Panc1 (cell line): ENCODE measurements around the gene FBXL16. TPM values are rescaled to one million over a fixed set of nuclear protein-coding genes. Genes with fewer than 3 reads are reported as not detected.

Source experiments
- ATAC-seq: fragments of 200-7000 bp; cut with Tn5 transposase; 2 replicates; pipeline ENCODE4 v1.9.1; 2020; ENCODE audit warnings: mild to moderate bottlenecking, moderate library complexity
- BruUV-seq: library from RNA; stranded (reverse); fragments of 400-500 nt; replicated peaks from 2 replicates; lab custom pipeline; 2021; lab: Mats Ljungman, UMichigan
- CTCF ChIA-PET: fragments of 300-600 bp; sonication (Branson Sonifier 250); formaldehyde crosslinking; loops from one replicate; lab custom pipeline; 2022; ENCODE audit warnings: antibody characterized with exemption; lab: Charles Lee
- POLR2A ChIA-PET: fragments of 300-600 bp; sonication (Branson Sonifier 250); formaldehyde crosslinking; loops from one replicate; lab custom pipeline; 2022; ENCODE audit warnings: antibody characterized with exemption; lab: Charles Lee
- DNase-seq: peaks from one replicate; pipeline ENCODE4 v3.0.0-alpha.2; 2010; ENCODE audit warnings: low read depth, low spot score
- H3K27ac ChIP-seq: 2 replicates; pipeline ENCODE4 v1.5.1; 2011; ENCODE audit warnings: mild to moderate bottlenecking, low read length, inconsistent platforms
- H3K27me3 ChIP-seq: fragments of 200-500 bp; sonication (Bioruptor generic); 2 replicates; pipeline ENCODE4 v1.6.0; 2014; ENCODE audit warnings: low read length, inconsistent platforms; ENCODE audit not compliant: control insufficient read depth, insufficient read depth
- H3K36me3 ChIP-seq: fragments of 200-500 bp; sonication (Bioruptor generic); 2 replicates; pipeline ENCODE4 v1.5.1; 2014; ENCODE audit warnings: inconsistent platforms, mild to moderate bottlenecking, low read length, moderate library complexity; ENCODE audit not compliant: control insufficient read depth, insufficient read depth
- H3K4me1 ChIP-seq: 2 replicates; pipeline ENCODE4 v1.5.1; 2011; ENCODE audit warnings: inconsistent platforms, mild to moderate bottlenecking, low read length, moderate library complexity; ENCODE audit not compliant: control insufficient read depth, insufficient read depth
- H3K4me3 ChIP-seq, 2 experiments: 2 replicates each; pipeline ENCODE4 v1.5.1; 2011 to 2012; ENCODE audit warnings: low read depth in 2 of 2, low read length in 2 of 2, mild to moderate bottlenecking in 2 of 2, inconsistent platforms in 1 of 2, moderate library complexity in 1 of 2
- H3K9me3 ChIP-seq: fragments of 200-500 bp; sonication (Bioruptor generic); 2 replicates; pipeline ENCODE4 v1.5.1; 2014; ENCODE audit warnings: low read depth, mild to moderate bottlenecking, inconsistent platforms, low read length, moderate library complexity; ENCODE audit not compliant: control insufficient read depth, insufficient read depth
- POLR2AphosphoS5 ChIP-seq: IDR thresholded peaks from 2 replicates; pipeline ENCODE4 v1.6.1; 2012; ENCODE audit warnings: mild to moderate bottlenecking, low read depth, low read length, moderate library complexity
- REST ChIP-seq, 2 experiments: IDR thresholded peaks; 2 replicates each; pipeline ENCODE4 v1.6.1; 2011 to 2012; ENCODE audit warnings: low read depth in 2 of 2, control low read depth in 1 of 2, low read length in 1 of 2, mild to moderate bottlenecking in 1 of 2, moderate library complexity in 1 of 2; ENCODE audit not compliant: insufficient read depth in 1 of 2
- SIN3A ChIP-seq: IDR thresholded peaks from 2 replicates; pipeline ENCODE4 v1.6.1; 2012; ENCODE audit warnings: low read depth, mild to moderate bottlenecking, low read length, moderate library complexity, borderline replicate concordance; ENCODE audit not compliant: insufficient read depth
- TCF7L2 ChIP-seq: IDR thresholded peaks from 2 replicates; pipeline ENCODE4 v1.6.1; 2011; ENCODE audit warnings: mild to moderate bottlenecking, low read depth, low read length, inconsistent platforms
- in situ Hi-C: cut with HindIII; loops from 2 replicates; pipeline ENCODE4 v1.10.0; 2016; ENCODE audit warnings: low sequenced_read_pairs, low pct_unique_long_range_greater_than_20kb
- intact Hi-C: fragments of 100-400 bp; cut with micrococcal nuclease; formaldehyde crosslinking; loops from one replicate; pipeline ENCODE4 v1.10.0; 2022; ENCODE audit not compliant: unreplicated experiment
- total RNA-seq: library from RNA; stranded (reverse); gene quantifications from one replicate; pipeline ENCODE4 v1.2.1, GENCODE V29; 2021; ENCODE audit not compliant: unreplicated experiment
- TF ChIP-seq, protein P1 (sequence below): fragments of 450-650 bp; IDR thresholded peaks from 2 replicates; pipeline ENCODE4 v1.5.1; 2017; ENCODE audit warnings: mild to moderate bottlenecking

FBXL16 gene
- total RNA-seq, 1 experiment from 2014 or later = 28.0 TPM

GRCh38 chr16:729768-730665 lies 24.4 kb upstream of the FBXL16 start:
- no peak for TF ChIP-seq TCF7L2
- TF ChIP-seq REST (IDR thresholded peaks at IDR 0.05; ENCODE audit: insufficient read depth in 1 of 2, low read depth in 2 of 2, low read length in 1 of 2) = no peak
- TF ChIP-seq SIN3A = no peak
- TF ChIP-seq, protein P1, sequence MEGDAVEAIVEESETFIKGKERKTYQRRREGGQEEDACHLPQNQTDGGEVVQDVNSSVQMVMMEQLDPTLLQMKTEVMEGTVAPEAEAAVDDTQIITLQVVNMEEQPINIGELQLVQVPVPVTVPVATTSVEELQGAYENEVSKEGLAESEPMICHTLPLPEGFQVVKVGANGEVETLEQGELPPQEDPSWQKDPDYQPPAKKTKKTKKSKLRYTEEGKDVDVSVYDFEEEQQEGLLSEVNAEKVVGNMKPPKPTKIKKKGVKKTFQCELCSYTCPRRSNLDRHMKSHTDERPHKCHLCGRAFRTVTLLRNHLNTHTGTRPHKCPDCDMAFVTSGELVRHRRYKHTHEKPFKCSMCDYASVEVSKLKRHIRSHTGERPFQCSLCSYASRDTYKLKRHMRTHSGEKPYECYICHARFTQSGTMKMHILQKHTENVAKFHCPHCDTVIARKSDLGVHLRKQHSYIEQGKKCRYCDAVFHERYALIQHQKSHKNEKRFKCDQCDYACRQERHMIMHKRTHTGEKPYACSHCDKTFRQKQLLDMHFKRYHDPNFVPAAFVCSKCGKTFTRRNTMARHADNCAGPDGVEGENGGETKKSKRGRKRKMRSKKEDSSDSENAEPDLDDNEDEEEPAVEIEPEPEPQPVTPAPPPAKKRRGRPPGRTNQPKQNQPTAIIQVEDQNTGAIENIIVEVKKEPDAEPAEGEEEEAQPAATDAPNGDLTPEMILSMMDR = no peak
- no peak for TF ChIP-seq POLR2AphosphoS5
- no peak for DNase-seq
- no peak for ATAC-seq
- Histone ChIP-seq H3K9me3 (no peaks in the 10 kb centered on the region), H3K4me1 (peaks cover 10% of the 10 kb centered on the region), H3K27ac (no peak overlapping the region), H3K36me3 (no peaks in the 10 kb centered on the region), H3K27me3 (no peaks in the 10 kb centered on the region), H3K4me3 (no peak overlapping the region)
- ChIA-PET CTCF (no interaction called here), POLR2A (no interaction called here)
- intact Hi-C loops (no loop called here), in situ Hi-C loops (no loop called here)
- BruUV-seq = no TSS peak

- ChIA-PET POLR2A (no interaction called here), CTCF (no interaction called here)
- Histone ChIP-seq H3K9me3 (no peaks in the 10 kb centered on the region), H3K4me1 (peaks cover 13% of the 10 kb centered on the region), H3K27ac (no peak overlapping the region; the same call in 1 of the 2 replicates), H3K27me3 (no peaks in the 10 kb centered on the region), H3K4me3 (peak overlapping the region; percentile 64 to 74), H3K36me3 (no peaks in the 10 kb centered on the region)
- DNase-seq (no peak), ATAC-seq (no peak)
- TF ChIP-seq, protein P1 = no peak; the same call in 1 of the 2 replicates
- TF ChIP-seq TCF7L2 = no peak
- peak; percentile 19 for TF ChIP-seq POLR2AphosphoS5
- TF ChIP-seq SIN3A = no peak
- no peak for TF ChIP-seq REST (IDR thresholded peaks at IDR 0.05; ENCODE audit: insufficient read depth in 1 of 2, low read depth in 2 of 2, low read length in 1 of 2)
- intact Hi-C loops (no loop called here), in situ Hi-C loops (no loop called here)
- TSS peak; percentile 84 for BruUV-seq
Observed at GRCh38 chr16:728890-729744, 23.5 kb upstream of the FBXL16 start.
